Measurements from ENCODE around the gene EARS2.
"Not testable (repeated sequence)": the region's sequence is repeated elsewhere in the genome, so short reads cannot be mapped to it uniquely, and the experiment has no call there.

Gene EARS2

DNA sequence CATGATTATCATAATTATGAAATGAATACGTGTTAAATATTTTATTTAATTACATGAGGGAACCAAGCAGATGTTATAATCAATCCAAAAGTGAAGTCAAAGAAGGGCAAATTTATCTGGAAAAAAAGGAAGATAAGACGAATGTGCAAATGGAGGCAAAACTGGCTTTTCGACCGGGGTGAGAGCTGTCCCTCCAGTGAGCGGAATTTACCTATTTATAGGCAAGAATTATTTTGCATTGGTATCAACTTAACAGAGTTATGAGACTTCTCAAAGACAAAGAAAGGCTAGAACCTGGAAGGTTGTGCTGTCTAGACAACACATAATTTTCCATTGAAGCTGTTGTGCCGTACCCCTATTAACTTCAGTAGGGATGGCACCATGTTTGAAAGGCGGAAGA lies 45.4 kb downstream of the EARS2 start:
- TF ChIP-seq EZH2phosphoT487 (conservative IDR thresholded peaks at IDR 0.05; ENCODE audit: low read length): no peak
- TF ChIP-seq, protein P1, sequence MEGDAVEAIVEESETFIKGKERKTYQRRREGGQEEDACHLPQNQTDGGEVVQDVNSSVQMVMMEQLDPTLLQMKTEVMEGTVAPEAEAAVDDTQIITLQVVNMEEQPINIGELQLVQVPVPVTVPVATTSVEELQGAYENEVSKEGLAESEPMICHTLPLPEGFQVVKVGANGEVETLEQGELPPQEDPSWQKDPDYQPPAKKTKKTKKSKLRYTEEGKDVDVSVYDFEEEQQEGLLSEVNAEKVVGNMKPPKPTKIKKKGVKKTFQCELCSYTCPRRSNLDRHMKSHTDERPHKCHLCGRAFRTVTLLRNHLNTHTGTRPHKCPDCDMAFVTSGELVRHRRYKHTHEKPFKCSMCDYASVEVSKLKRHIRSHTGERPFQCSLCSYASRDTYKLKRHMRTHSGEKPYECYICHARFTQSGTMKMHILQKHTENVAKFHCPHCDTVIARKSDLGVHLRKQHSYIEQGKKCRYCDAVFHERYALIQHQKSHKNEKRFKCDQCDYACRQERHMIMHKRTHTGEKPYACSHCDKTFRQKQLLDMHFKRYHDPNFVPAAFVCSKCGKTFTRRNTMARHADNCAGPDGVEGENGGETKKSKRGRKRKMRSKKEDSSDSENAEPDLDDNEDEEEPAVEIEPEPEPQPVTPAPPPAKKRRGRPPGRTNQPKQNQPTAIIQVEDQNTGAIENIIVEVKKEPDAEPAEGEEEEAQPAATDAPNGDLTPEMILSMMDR (IDR thresholded peaks at IDR 0.05; ENCODE audit: insufficient read depth, low read length, poor library complexity, severe bottlenecking): no peak
- Histone ChIP-seq H3K36me3 (ENCODE audit: low read length) (peaks cover 7% of the 10 kb centered on the region; the same call in 1 of the 2 replicates), H3K27me3 (ENCODE audit: low read length) (no peaks in the 10 kb centered on the region), H3K4me3 (ENCODE audit: insufficient read depth, low read length, poor library complexity, severe bottlenecking) (no peak overlapping the region), H3K79me2 (ENCODE audit: insufficient read depth, low read length) (peaks cover 40% of the 10 kb centered on the region), H3K27ac (ENCODE audit: low read depth, low read length) (peak overlapping the region; percentile 45), H3F3A (ENCODE audit: insufficient read depth) (peaks cover 45% of the 10 kb centered on the region), H2AFZ (ENCODE audit: low read depth, low read length, severe bottlenecking) (no peak overlapping the region), H3K9me2 (replicated peaks; ENCODE audit: insufficient read depth, low read length) (no peaks in the 10 kb centered on the region), H3K4me2 (ENCODE audit: low read depth, low read length, poor library complexity, severe bottlenecking) (peak overlapping the region; percentile 9), H3K9ac (ENCODE audit: low read length) (no peak overlapping the region), H4K20me1 (ENCODE audit: low read depth, low read length) (peaks cover 11% of the 10 kb centered on the region; the same call in 1 of the 2 replicates), H3K9me3 (ENCODE audit: insufficient read depth, low read length) (no peaks in the 10 kb centered on the region)

DNA sequence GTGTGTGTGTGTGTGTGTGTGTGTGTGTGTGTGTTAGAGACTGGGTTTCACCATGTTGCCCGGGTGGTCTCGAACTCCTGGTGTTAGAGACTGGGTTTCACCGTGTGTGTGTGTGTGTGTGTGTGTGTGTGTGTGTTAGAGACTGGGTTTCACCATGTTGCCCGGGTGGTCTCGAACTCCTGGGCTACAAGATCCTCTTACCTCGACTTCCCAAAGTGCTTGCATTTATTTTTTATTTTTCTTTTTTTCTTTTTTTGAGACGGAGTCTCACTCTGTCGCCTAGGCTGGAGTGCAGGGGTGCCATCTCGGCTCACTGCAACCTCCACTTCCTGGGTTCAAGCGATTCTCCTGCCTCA lies 46.3 kb downstream of the EARS2 start:
- H3K27me3 ChIP-seq (ENCODE audit: low read length); H3K36me3 ChIP-seq (ENCODE audit: low read length); H3K9me2 ChIP-seq (replicated peaks; ENCODE audit: insufficient read depth, low read length); H3K9me3 ChIP-seq (ENCODE audit: insufficient read depth, low read length): not testable (repeated sequence)
- Histone ChIP-seq H3K27ac (ENCODE audit: low read depth, low read length) (peak overlapping the region; percentile 75), H3K4me2 (ENCODE audit: low read depth, low read length, poor library complexity, severe bottlenecking) (peak overlapping the region; percentile 80), H4K20me1 (ENCODE audit: low read depth, low read length) (peaks cover 16% of the 10 kb centered on the region; the same call in 1 of the 2 replicates), H2AFZ (ENCODE audit: low read depth, low read length, severe bottlenecking) (peak overlapping the region; percentile 79), H3K9ac (ENCODE audit: low read length) (peak overlapping the region; percentile 82), H3K4me3 (ENCODE audit: insufficient read depth, low read length, poor library complexity, severe bottlenecking) (peak overlapping the region; percentile 80), H3K79me2 (ENCODE audit: insufficient read depth, low read length) (peaks cover 48% of the 10 kb centered on the region), H3F3A (ENCODE audit: insufficient read depth) (peaks cover 40% of the 10 kb centered on the region)

GRCh38 chr16:23510164-23510914 lies 46.8 kb downstream of the EARS2 start, which contains the start of gene GGA2:
TSS of gene GGA2 (minus strand) at chr16:23510494. CDS start at chr16:23510411, 83 bp downstream.
- Histone ChIP-seq H3K9me3 (ENCODE audit: insufficient read depth, low read length) (no peaks in the 10 kb centered on the region), H3K79me2 (ENCODE audit: insufficient read depth, low read length) (peaks cover 54% of the 10 kb centered on the region), H3K27ac (ENCODE audit: low read depth, low read length) (peak within 1 kb of the TSS; percentile 75), H4K20me1 (ENCODE audit: low read depth, low read length) (peaks cover 19% of the 10 kb centered on the region; the same call in 1 of the 2 replicates), H3K9me2 (replicated peaks; ENCODE audit: insufficient read depth, low read length) (no peaks in the 10 kb centered on the region), H3K27me3 (ENCODE audit: low read length) (no peaks in the 10 kb centered on the region), H3K4me2 (ENCODE audit: low read depth, low read length, poor library complexity, severe bottlenecking) (peak within 1 kb of the TSS; percentile 80), H3K4me3 (ENCODE audit: insufficient read depth, low read length, poor library complexity, severe bottlenecking) (peak within 1 kb of the TSS; percentile 80), H3F3A (ENCODE audit: insufficient read depth) (peaks cover 37% of the 10 kb centered on the region), H3K36me3 (ENCODE audit: low read length) (peaks cover 7% of the 10 kb centered on the region; the same call in 1 of the 2 replicates), H3K9ac (ENCODE audit: low read length) (peak within 1 kb of the TSS; percentile 82), H2AFZ (ENCODE audit: low read depth, low read length, severe bottlenecking) (peak within 1 kb of the TSS; percentile 79)
- TF ChIP-seq EZH2phosphoT487 (conservative IDR thresholded peaks at IDR 0.05; ENCODE audit: low read length): no peak
- TF ChIP-seq, protein P1 (IDR thresholded peaks at IDR 0.05; ENCODE audit: insufficient read depth, low read length, poor library complexity, severe bottlenecking): no peak

DNA sequence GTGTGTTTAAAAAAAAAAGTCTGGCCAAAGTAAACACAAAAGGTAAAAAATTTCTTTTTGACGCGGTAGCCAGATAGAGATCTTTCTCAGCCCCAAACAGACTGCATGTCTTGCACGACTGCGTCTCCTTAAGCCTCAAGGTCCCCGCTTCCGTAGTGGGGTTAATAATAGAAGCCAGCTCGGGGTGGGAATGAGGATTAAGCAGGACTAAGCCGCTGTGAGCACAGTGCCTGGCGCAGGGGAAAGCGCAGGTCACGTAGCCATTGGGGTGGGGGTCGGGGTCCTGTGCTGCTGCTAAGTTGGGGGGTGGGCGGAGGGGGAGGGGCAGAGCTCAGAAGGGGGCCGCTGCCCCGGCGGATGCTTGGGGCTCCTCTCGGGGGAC lies 47.4 kb downstream of the EARS2 start:
- Histone ChIP-seq H3F3A (ENCODE audit: insufficient read depth) (peaks cover 32% of the 10 kb centered on the region), H3K27me3 (ENCODE audit: low read length) (no peaks in the 10 kb centered on the region), H3K9me3 (ENCODE audit: insufficient read depth, low read length) (no peaks in the 10 kb centered on the region), H2AFZ (ENCODE audit: low read depth, low read length, severe bottlenecking) (no peak overlapping the region), H3K4me3 (ENCODE audit: insufficient read depth, low read length, poor library complexity, severe bottlenecking) (peak overlapping the region; percentile 80), H3K9me2 (replicated peaks; ENCODE audit: insufficient read depth, low read length) (no peaks in the 10 kb centered on the region), H3K27ac (ENCODE audit: low read depth, low read length) (peak overlapping the region; percentile 75), H3K4me2 (ENCODE audit: low read depth, low read length, poor library complexity, severe bottlenecking) (peak overlapping the region; percentile 80), H3K36me3 (ENCODE audit: low read length) (peaks cover 7% of the 10 kb centered on the region; the same call in 1 of the 2 replicates), H4K20me1 (ENCODE audit: low read depth, low read length) (peaks cover 24% of the 10 kb centered on the region; the same call in 1 of the 2 replicates), H3K9ac (ENCODE audit: low read length) (peak overlapping the region; percentile 82), H3K79me2 (ENCODE audit: insufficient read depth, low read length) (peaks cover 59% of the 10 kb centered on the region)
- TF ChIP-seq EZH2phosphoT487 (conservative IDR thresholded peaks at IDR 0.05; ENCODE audit: low read length): no peak
- TF ChIP-seq, protein P1 (IDR thresholded peaks at IDR 0.05; ENCODE audit: insufficient read depth, low read length, poor library complexity, severe bottlenecking): no peak
